Limb (tissue), 2 donors: ENCODE measurements around the gene TRIM39.
"Not testable (repeated sequence)": the region's sequence is repeated elsewhere in the genome, so short reads cannot be mapped to it uniquely, and the experiment has no call there.

Experiments
- DNase-seq, 2 donors: peaks; one replicate each; pipeline ENCODE4 v3.0.0-alpha.2; 2016; ENCODE audit errors: extremely low spot score in 2 of 2

TRIM39 gene

DNA sequence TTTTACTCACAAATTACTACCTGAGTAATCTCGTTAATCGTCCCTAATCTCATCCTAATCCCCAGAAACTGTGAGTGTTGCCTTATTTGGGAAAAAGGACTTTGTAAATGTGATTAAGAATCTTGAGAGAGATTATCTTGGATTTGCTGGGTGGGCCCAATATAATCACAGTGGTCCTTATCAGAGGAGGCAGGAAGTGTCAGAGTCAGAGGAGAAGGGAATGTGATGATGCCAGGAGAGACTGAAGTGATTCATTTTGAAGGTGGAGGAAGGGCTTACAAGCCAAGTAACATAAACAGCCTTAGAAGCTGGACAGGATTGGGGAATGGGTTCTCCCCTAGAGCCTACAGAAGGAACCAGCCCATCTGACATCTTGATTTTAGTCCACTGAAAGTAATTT lies 34.9 kb downstream of the TRIM39 start:
- DNase-seq: no peak

DNA sequence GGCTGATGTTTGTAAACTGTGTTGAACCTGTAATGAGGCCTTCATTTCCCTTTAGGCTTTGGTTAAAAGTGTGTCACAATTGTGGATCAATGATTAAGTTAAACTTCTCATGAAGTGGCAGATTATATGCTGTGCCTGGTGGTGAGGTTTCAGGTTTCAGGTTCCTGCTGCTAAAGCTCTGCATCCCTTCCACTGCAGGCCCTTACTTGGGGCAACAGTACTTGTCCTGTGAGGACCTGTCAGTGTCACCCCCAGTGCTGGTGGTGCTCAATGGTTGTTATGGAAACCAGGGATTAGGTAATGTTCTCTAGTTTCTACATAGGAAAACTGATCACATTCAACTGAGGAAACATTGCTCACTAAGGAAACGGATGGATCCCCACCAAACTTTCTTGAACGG lies 36.7 kb downstream of the TRIM39 start:
- no peak for DNase-seq

DNA sequence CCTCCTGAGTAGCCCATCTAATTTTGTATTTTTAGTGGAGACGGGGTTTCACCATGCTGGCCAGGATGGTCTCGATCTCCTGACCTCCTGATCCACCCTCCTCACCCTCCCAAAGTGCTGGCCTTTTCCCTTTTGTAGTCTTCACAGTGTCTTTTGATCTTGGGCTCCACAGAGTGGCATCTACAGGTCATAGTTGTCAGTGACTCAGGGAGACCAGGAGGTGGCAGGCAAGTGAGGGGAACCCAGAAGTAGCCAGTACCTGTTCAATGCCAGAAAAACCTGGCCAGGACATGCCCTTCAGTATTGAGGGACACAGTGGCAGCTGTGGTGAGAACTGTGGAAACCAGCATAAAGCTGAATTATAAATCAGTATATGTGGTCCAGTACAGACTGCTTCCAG lies 37.9 kb downstream of the TRIM39 start:
- no peak for DNase-seq

DNA sequence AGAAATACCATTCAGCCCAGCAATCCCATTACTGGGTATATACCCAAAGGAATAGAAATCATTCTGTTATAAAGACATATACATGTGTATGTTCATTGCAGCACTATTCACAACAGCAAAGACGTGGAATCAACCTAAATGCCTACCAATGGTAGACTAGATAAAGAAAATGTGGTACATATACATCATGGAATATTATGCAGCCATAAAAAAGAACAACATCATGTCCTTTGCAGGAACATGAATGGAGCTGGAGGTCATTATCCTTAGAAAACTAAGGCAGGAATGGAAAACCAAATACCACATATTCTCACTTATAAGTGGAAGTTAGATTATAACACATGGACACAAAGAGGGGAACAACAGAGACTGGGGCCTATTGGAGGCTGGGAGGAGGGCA lies 42.6 kb downstream of the TRIM39 start:
- not testable (repeated sequence) for DNase-seq

DNA sequence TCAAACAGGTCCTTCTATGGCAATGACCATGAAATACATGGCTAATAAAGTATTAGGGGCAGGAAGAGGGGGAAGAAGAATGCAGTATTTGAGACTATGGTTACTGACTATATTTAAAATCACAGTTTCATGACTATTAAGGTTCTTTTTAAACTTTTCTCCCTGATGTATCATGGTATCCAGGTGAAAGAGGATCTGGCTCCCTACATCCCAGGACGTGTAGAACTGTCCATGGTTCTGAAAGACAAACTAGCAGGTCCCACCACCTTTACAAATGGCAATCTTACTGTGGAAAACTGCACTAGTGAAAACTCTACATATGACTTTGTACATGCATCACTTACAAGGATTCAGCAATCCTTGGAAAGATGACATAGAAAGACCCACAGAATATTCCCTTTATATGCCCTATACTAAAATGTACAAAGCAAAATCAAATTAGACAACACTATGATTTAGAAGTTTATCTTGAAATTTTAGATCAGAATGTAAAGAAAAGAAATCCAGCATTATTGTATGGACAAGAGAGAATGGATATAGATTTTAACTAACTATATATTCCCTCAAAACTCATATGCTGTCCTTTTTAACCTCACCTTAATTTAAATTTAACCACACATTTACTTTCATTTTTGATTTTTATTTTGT lies 51.7 kb downstream of the TRIM39 start:
- DNase-seq: no peak

DNA sequence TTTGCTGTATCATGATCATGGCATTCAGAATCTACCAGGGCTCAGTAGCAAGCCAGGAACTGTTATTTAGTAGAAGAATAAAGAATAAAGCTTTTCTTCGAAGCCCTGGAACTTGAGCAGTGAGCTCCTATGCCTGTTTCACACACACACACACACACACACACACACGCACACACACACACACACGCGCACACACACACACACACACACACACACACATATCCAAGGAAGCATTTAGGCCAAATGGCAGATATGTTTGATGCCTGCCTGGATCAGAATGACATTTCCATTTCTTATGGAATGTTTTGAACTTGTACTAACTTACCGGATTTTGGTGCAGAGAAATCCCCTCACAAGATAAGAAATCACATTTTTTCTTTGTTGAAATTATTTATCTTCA lies 53.7 kb downstream of the TRIM39 start:
- no peak for DNase-seq

DNA sequence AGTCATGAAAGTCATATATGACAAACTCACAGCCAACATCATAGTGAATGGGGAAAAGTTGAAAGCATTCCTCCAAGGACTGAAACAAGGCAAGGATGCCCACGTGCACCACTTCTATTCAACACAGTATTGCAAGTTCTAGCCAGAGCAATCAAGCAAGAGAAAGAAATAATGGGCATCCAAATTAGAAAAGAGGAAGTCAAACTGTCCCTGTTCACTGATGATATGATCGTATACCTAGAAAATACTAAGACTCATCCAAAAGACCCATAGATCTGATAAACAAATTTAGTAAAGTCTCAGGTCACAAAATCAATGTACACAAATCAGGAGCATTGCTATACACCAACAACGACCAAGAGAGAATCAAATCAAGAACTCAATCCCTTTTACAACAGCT lies 59.4 kb downstream of the TRIM39 start:
- no peak for DNase-seq

DNA sequence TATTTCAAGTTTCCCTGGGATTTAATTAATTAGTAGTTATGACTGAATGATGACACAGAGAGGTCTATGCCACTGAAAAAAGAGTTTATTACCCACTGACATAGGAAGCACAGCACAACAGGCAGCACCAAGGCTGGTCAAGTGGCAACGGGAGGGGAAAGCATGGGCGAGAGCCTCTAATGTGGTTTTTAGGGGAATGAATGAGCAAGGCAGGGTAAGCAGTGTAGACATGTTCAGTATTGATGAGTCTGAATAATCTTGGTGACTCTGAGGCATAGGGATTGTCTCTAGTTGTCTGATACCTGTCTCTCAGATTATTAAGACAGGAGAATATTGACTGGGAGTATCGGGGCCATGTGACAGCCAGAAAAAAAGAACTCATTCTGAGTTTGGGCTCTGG lies 64.5 kb downstream of the TRIM39 start:
- DNase-seq: no peak
